ACC112 (cell line): Measurements from ENCODE around the gene ARMCX1.
"Not testable (repeated sequence)": the region's sequence is repeated elsewhere in the genome, so short reads cannot be mapped to it uniquely, and the experiment has no call there.

Experiments used
- H2AFZ ChIP-seq: fragments of 200-600 bp; sonication (generic); one replicate; pipeline ENCODE4 v1.6.0; 2017; ENCODE audit warnings: antibody characterized with exemption, low read length; ENCODE audit not compliant: unreplicated experiment
- H3K27ac ChIP-seq: fragments of 200-600 bp; sonication (generic); 2 replicates; pipeline ENCODE4 v1.5.1; 2014; ENCODE audit warnings: low read depth, mild to moderate bottlenecking, antibody characterized with exemption, low read length, moderate library complexity
- H3K27me3 ChIP-seq: fragments of 200-600 bp; sonication (generic); 2 replicates; pipeline ENCODE4 v1.6.1; 2014; ENCODE audit warnings: mild to moderate bottlenecking, antibody characterized with exemption, low read length, moderate library complexity, mixed read lengths; ENCODE audit not compliant: insufficient read depth
- H3K36me3 ChIP-seq: fragments of 200-600 bp; sonication (generic); 2 replicates; pipeline ENCODE4 v1.6.1; 2016; ENCODE audit warnings: mild to moderate bottlenecking, antibody characterized with exemption, low read length, moderate library complexity, mixed read lengths; ENCODE audit not compliant: insufficient read depth
- H3K4me1 ChIP-seq: fragments of 200-600 bp; sonication (generic); one replicate; pipeline ENCODE4 v1.6.1; 2016; ENCODE audit warnings: low read length, mixed read lengths; ENCODE audit not compliant: insufficient read depth, unreplicated experiment, control insufficient read depth
- H3K4me3 ChIP-seq: fragments of 200-600 bp; sonication (generic); 2 replicates; pipeline ENCODE4 v1.5.1; 2014; ENCODE audit warnings: mild to moderate bottlenecking, low read depth, low read length
- H3K79me2 ChIP-seq: fragments of 200-600 bp; sonication (generic); one replicate; pipeline ENCODE4 v1.6.0; 2016; ENCODE audit warnings: low read length; ENCODE audit not compliant: control insufficient read depth, unreplicated experiment, insufficient read depth

ARMCX1 gene

DNA sequence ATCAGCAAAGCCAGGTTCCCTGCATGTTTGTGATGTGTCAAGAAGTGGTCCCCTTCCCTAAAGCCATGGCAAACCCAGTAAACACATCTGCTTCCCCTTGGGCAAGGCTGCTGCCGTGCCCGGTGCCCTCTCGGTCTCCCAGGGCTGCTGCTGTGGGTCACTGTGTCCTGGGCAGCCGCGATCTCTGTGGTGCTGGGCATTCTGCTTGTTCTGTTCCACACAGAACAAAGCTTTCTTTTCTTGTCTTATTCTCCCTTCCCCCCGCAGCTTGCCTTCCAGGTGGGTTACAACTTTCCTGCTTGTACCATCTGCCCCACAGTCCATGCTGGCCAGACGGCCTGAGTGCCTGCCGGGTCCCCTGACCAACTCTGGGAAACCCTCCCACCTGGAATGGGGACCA lies 49.2 kb downstream of the ARMCX1 start:
- H2AFZ ChIP-seq, H3K27ac ChIP-seq, H3K4me3 ChIP-seq, H3K79me2 ChIP-seq, H3K4me1 ChIP-seq, H3K27me3 ChIP-seq, H3K36me3 ChIP-seq: not testable (repeated sequence)

DNA sequence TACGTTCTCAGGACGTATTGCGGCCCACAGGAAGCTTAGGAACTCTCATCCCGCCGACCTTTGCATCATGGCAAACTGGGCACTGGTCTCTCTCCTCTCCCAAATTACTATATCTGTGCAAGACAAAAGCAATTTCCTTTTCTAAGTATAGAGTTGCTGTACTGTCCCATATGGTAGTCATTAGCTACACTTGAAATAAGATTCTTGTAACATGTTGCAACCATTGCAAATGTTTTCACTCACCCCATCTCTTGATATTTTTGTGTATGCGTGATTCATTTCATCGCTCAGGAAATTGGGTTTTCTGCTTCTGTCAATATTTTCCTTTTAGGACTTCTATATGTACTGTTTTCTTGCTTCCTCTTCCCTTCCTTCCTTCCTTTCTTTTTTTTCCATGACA lies 51.7 kb downstream of the ARMCX1 start:
- H3K4me3 ChIP-seq = no peak overlapping the region
- H3K36me3 ChIP-seq = no peaks in the 10 kb centered on the region
- H2AFZ ChIP-seq = no peak overlapping the region
- no peak overlapping the region for H3K27ac ChIP-seq
- 0 out of 2 replicates have a peak, but pooled peaks cover 1% of the 10 kb centered on the region for H3K27me3 ChIP-seq
- H3K79me2 ChIP-seq = no peaks in the 10 kb centered on the region
- H3K4me1 ChIP-seq = no peaks in the 10 kb centered on the region
